Nephron progenitor cell (in vitro differentiated cells): ENCODE measurements around the gene UBE3D.

ENCODE experiments used
- DNase-seq: peaks from one replicate; pipeline ENCODE4 v3.0.0; 2021
- H3K27ac Mint-ChIP-seq: 2 replicates; pipeline ENCODE4 v1.8.0; 2021; ENCODE audit warnings: mild to moderate bottlenecking, moderate library complexity, mixed read lengths
- H3K27me3 Mint-ChIP-seq: 2 replicates; pipeline ENCODE4 v1.8.0; 2021; ENCODE audit warnings: mild to moderate bottlenecking, low read depth, mixed read lengths; ENCODE audit not compliant: poor library complexity
- H3K36me3 Mint-ChIP-seq: 2 replicates; pipeline ENCODE4 v1.8.0; 2021; ENCODE audit warnings: low read depth, mixed read lengths
- H3K4me1 Mint-ChIP-seq: 2 replicates; pipeline ENCODE4 v1.8.0; 2021; ENCODE audit warnings: mixed read lengths
- H3K4me3 Mint-ChIP-seq: 2 replicates; pipeline ENCODE4 v1.8.0; 2021; ENCODE audit warnings: mild to moderate bottlenecking, moderate library complexity, mixed read lengths
- H3K9me3 Mint-ChIP-seq: 2 replicates; pipeline ENCODE4 v1.8.0; 2021; ENCODE audit warnings: mild to moderate bottlenecking, moderate library complexity, mixed read lengths
- TF ChIP-seq, protein P1 (sequence below): fragments of 200-600 bp; sonication (generic); IDR thresholded peaks from 2 replicates; pipeline ENCODE4 v1.5.0; 2021; ENCODE audit warnings: antibody characterized with exemption

The UBE3D gene

GRCh38 chr6:82906951-82907350 is 158.7 kb downstream of the UBE3D start:
- Mint-ChIP-seq H3K9me3 (no peaks in the 10 kb centered on the region), H3K36me3 (no peaks in the 10 kb centered on the region), H3K4me1 (peaks cover 79% of the 10 kb centered on the region), H3K27me3 (no peaks in the 10 kb centered on the region), H3K27ac (peak overlapping the region; percentile 42), H3K4me3 (no peak overlapping the region)
- DNase-seq: no peak
- TF ChIP-seq, protein P1, sequence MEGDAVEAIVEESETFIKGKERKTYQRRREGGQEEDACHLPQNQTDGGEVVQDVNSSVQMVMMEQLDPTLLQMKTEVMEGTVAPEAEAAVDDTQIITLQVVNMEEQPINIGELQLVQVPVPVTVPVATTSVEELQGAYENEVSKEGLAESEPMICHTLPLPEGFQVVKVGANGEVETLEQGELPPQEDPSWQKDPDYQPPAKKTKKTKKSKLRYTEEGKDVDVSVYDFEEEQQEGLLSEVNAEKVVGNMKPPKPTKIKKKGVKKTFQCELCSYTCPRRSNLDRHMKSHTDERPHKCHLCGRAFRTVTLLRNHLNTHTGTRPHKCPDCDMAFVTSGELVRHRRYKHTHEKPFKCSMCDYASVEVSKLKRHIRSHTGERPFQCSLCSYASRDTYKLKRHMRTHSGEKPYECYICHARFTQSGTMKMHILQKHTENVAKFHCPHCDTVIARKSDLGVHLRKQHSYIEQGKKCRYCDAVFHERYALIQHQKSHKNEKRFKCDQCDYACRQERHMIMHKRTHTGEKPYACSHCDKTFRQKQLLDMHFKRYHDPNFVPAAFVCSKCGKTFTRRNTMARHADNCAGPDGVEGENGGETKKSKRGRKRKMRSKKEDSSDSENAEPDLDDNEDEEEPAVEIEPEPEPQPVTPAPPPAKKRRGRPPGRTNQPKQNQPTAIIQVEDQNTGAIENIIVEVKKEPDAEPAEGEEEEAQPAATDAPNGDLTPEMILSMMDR: no peak

DNA sequence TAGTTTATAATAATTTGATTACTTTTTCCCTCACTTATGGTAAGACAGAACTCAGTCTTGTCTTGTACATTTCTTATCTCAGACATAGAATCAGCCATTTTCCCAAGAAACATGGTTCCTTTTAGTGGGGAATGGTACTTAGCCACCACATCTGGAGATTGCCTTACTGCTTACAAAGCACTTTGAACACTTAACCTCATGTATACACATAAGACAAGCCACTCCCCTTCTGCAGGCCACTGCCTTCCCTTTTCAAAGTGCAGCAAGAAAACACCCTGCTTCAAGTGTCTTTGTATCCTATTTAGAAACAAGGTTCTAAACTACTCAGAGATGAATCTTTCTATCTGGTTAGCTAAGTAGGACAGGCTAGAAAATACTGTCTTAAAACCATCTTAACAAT is 159.2 kb downstream of the UBE3D start:
- TF ChIP-seq, protein P1: no peak
- no peak for DNase-seq
- peak overlapping the region; percentile 48 for H3K27ac Mint-ChIP-seq
- no peaks in the 10 kb centered on the region for H3K9me3 Mint-ChIP-seq
- H3K36me3 Mint-ChIP-seq: no peaks in the 10 kb centered on the region
- no peaks in the 10 kb centered on the region for H3K27me3 Mint-ChIP-seq
- no peak overlapping the region for H3K4me3 Mint-ChIP-seq
- peaks cover 75% of the 10 kb centered on the region for H3K4me1 Mint-ChIP-seq

DNA sequence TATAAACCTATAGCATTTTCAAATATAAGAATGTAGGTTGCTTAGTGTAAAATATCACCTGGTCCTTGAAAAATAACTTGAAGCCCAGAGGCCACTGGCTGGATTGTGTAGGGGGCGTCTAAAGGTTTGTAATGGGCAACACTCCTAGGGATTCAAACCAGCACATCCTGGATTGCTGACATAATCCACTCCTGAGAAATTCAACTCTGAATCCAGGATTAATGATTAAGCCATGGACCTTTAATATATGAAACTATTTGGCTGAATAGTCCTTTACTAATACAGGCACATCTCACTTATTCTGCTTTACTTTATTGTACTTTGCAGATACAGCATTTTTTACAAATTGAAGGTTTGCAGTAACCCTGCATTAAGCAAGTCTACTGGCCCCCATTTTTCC is 160.8 kb downstream of the UBE3D start:
- Mint-ChIP-seq H3K36me3 (no peaks in the 10 kb centered on the region), H3K27me3 (no peaks in the 10 kb centered on the region), H3K4me1 (peaks cover 58% of the 10 kb centered on the region), H3K4me3 (no peak overlapping the region), H3K9me3 (no peaks in the 10 kb centered on the region), H3K27ac (no peak overlapping the region)
- no peak for DNase-seq
- TF ChIP-seq, protein P1: no peak

- H3K27ac Mint-ChIP-seq: no peak overlapping the region
Observed at GRCh38 chr6:82904257-82904656, 161.4 kb downstream of the UBE3D start.

DNA sequence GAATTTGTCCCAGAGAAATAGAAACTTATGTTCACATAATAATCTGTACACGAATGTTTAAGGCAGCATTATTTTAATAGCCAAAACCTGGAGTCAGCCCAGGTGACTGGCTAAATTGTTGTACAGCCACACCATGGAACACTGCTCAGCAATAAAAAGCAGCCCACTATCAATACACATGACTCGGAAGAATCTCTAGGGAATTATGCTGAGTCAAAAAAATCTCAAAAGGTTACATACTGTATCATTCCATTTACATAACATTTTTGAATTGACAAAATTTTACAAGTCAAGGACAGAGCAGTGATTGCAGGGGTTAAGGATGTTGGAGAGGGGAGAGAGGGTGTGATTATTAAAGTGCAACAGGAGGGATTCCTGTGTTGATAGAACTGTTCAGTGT is 163.4 kb downstream of the UBE3D start:
- Mint-ChIP-seq H3K27ac (no peak overlapping the region), H3K9me3 (peaks cover 5% of the 10 kb centered on the region), H3K4me3 (no peak overlapping the region), H3K4me1 (peaks cover 36% of the 10 kb centered on the region), H3K27me3 (no peaks in the 10 kb centered on the region), H3K36me3 (peaks cover 9% of the 10 kb centered on the region)
- TF ChIP-seq, protein P1: no peak
- no peak for DNase-seq

More at GRCh38 chr6:82904257-82904656, 161.4 kb downstream of the UBE3D start:
- peaks cover 54% of the 10 kb centered on the region for H3K4me1 Mint-ChIP-seq
- H3K27me3 Mint-ChIP-seq: no peaks in the 10 kb centered on the region
- no peaks in the 10 kb centered on the region for H3K36me3 Mint-ChIP-seq
- TF ChIP-seq, protein P1: no peak
- H3K9me3 Mint-ChIP-seq: no peaks in the 10 kb centered on the region
- H3K4me3 Mint-ChIP-seq: no peak overlapping the region
- DNase-seq: no peak

GRCh38 chr6:82894653-82895259 is 170.9 kb downstream of the UBE3D start:
- no peak for DNase-seq
- Mint-ChIP-seq H3K9me3 (peaks cover 5% of the 10 kb centered on the region), H3K27me3 (no peaks in the 10 kb centered on the region), H3K4me1 (peaks cover 5% of the 10 kb centered on the region), H3K27ac (no peak overlapping the region), H3K4me3 (no peak overlapping the region), H3K36me3 (peaks cover 54% of the 10 kb centered on the region)
- TF ChIP-seq, protein P1: no peak
